ENCODE measurements around the gene SLC16A8. TPM values are rescaled to one million over a fixed set of nuclear protein-coding genes. Genes with fewer than 3 reads are reported as not detected.
A peak's percentile ranks its signal among the peaks of the same experiment; 100 is the strongest.
"Not testable (repeated sequence)": the region's sequence is repeated elsewhere in the genome, so short reads cannot be mapped to it uniquely, and the experiment has no call there.

The SLC16A8 gene
- total RNA-seq, 1 experiment from 2014 or later = not detected

DNA sequence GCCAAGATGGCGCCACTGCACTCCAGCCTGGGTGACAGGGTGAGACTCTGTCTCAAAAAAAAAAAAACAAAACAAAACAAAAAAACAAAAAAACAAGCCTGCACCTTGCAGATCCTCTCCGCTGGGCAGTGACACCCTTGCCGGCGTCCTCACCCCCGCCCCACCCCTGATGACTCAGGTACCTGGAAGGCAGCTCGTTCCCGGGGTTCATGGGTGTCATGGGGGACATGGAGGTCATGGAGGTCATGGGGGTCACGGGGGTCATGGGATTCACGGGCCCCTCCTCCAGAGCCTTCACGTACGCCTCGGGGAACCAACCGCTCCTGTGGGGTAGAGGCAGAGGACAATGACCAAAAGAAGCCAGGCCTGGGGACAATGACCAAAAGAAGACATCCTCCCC is 3.0 kb upstream of the SLC16A8 start:
- H3K36me3 ChIP-seq = no peaks in the 10 kb centered on the region
- H3K4me3 ChIP-seq = no peak overlapping the region
- DNase-seq (ENCODE audit: low read depth in 1 of 2, low spot score in 2 of 2) = no peak
- H3K4me1 ChIP-seq (replicated peaks) = peaks cover 4% of the 10 kb centered on the region
- no peak overlapping the region for H3K27ac ChIP-seq
- H3K27me3 ChIP-seq (replicated peaks) = peaks cover 19% of the 10 kb centered on the region
- 0 out of 2 replicates have a peak, but pooled peaks cover 3% of the 10 kb centered on the region for H3K9me3 ChIP-seq (replicated peaks)

DNA sequence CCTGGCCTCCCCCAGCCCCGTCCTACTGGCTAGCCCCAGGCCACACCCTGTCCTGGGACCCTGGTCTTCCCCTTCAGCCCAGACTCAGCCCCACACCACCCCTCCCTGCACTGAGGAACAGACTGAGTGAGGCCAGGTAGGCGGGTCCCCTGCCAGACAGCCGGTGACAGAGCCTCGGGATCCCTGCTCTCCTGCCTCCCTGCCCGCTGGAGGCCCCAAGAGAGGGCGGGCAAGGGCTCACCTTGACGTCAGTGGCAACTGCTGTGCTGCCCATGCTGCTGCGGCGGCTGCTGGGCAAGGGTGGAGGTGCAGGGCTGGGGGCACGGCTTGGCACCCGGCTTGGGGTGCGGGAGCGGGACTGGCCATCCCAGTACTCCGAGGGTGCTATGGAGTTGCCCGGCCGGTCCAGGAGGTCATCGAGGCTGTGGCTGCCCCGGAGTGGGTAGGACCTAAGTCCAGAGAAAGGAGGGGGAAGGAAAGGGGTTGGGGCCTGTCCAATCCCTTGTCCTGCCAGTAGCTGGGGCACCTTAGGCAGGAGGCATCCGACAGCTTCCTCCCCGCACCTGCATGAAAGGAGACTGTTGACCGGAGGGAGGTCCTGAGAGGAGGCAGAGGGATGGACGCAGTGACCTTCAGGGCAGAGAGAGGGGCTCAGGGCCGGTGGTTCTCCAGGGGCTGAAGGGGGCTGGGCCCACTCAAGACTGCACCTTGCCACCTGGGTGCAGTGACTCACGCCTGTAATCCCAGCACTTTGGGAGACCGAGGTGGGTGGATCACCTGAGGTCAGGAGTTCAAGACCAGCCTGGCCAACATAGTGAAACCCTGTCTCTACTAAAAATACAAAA is 2.2 kb upstream of the SLC16A8 start:
- Histone ChIP-seq H3K4me3 (no peak overlapping the region), H3K9me3 (replicated peaks) (0 out of 2 replicates have a peak, but pooled peaks cover 3% of the 10 kb centered on the region), H3K4me1 (replicated peaks) (peaks cover 10% of the 10 kb centered on the region), H3K27ac (no peak overlapping the region), H3K27me3 (replicated peaks) (peaks cover 23% of the 10 kb centered on the region), H3K36me3 (no peaks in the 10 kb centered on the region; the same call in 1 of the 2 replicates)
- no peak for DNase-seq (ENCODE audit: low read depth in 1 of 2, low spot score in 2 of 2)

DNA sequence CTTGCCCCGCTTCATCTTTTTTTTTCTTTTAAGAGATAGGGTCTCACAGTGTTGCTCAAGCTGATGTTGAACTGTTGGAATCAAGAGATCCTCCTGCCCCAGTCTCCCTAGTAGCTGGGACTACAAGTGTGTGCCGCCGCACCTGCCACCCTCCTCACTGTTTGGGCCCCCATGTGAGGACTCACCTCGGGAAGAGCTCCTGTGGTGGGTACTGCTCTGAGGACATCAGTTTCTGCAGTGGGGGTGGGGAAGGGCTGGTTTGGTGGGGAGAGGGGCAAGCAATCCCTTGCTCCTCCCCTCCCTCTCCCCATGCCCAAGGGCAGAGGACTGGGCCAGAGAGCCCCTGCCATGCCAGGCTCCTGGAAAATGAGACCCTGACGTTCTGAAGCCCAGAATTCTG is 1.5 kb upstream of the SLC16A8 start:
- Histone ChIP-seq H3K4me3 (no peak overlapping the region), H3K27me3 (replicated peaks) (peaks cover 31% of the 10 kb centered on the region), H3K9me3 (replicated peaks) (0 out of 2 replicates have a peak, but pooled peaks cover 3% of the 10 kb centered on the region), H3K36me3 (no peaks in the 10 kb centered on the region; the same call in 1 of the 2 replicates), H3K27ac (no peak overlapping the region), H3K4me1 (replicated peaks) (peaks cover 16% of the 10 kb centered on the region)
- DNase-seq (ENCODE audit: low read depth in 1 of 2, low spot score in 2 of 2) = no peak

DNA sequence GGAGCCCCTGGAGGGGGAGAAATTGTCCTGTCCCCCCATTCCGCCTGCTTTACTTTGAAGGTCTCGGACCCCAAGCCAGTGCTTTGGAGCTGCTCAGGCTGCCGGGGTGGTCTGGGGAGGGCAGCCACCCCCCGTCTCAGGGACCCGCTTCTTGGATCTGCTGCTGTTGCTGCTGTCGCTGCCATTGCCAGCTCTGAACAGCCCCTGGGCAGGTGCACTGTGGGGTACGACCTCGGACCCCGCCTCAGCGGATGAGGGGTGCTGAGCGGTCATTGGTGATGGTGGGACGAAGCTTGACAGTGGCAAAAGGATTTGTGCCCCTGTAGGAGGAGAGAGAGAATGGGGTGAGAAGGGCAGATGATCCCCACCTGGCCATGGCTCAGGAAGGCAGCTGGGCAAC is 1.1 kb upstream of the SLC16A8 start:
- H3K36me3 ChIP-seq = no peaks in the 10 kb centered on the region; the same call in 1 of the 2 replicates
- no peak overlapping the region for H3K4me3 ChIP-seq
- peaks cover 35% of the 10 kb centered on the region for H3K27me3 ChIP-seq (replicated peaks)
- peaks cover 16% of the 10 kb centered on the region for H3K4me1 ChIP-seq (replicated peaks)
- H3K9me3 ChIP-seq (replicated peaks) = 0 out of 2 replicates have a peak, but pooled peaks cover 3% of the 10 kb centered on the region
- no peak for DNase-seq (ENCODE audit: low read depth in 1 of 2, low spot score in 2 of 2)
- no peak overlapping the region for H3K27ac ChIP-seq

DNA sequence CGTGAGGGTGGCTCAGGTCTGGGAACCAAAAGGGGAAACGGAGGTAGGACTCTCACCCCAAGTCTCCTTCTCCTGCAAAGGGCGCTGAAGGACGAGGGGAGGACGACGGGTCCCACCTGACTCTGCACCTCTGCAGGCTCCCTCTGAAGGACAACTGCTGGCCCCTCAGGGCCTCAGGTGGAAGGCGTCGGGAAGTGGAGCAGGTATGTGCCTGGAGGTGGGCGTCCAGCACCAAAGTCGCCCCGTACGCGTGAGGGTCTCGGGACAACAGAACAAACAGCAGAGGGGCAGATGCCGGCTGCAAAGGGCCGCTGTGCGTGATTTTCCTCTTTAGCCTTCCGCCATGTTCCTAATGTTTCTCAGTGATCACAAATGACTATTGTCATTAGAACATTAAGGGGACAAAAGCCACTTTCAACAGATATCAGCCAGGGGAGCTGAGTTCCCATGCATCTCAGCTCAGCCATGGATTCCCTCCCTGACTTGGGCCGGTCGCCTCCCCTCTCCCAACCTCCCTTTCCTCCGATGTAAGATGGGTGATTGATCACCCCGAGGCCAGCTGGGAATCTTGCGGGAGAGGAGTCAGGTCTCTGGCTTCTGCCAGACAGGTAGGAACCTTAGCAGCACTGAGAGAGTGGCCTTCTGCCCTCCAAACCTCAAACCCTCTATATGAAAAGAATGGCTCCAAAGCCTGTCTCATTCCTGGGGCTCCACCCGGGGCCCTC is 836 bp downstream of the SLC16A8 start:
- H3K36me3 ChIP-seq = no peaks in the 10 kb centered on the region; the same call in 1 of the 2 replicates
- no peaks in the 10 kb centered on the region for H3K9me3 ChIP-seq (replicated peaks)
- H3K4me3 ChIP-seq = no peak overlapping the region
- DNase-seq (ENCODE audit: low read depth in 1 of 2, low spot score in 2 of 2) = no peak
- peaks cover 33% of the 10 kb centered on the region for H3K27me3 ChIP-seq (replicated peaks)
- no peak overlapping the region for H3K27ac ChIP-seq
- peaks cover 12% of the 10 kb centered on the region for H3K4me1 ChIP-seq (replicated peaks)

DNA sequence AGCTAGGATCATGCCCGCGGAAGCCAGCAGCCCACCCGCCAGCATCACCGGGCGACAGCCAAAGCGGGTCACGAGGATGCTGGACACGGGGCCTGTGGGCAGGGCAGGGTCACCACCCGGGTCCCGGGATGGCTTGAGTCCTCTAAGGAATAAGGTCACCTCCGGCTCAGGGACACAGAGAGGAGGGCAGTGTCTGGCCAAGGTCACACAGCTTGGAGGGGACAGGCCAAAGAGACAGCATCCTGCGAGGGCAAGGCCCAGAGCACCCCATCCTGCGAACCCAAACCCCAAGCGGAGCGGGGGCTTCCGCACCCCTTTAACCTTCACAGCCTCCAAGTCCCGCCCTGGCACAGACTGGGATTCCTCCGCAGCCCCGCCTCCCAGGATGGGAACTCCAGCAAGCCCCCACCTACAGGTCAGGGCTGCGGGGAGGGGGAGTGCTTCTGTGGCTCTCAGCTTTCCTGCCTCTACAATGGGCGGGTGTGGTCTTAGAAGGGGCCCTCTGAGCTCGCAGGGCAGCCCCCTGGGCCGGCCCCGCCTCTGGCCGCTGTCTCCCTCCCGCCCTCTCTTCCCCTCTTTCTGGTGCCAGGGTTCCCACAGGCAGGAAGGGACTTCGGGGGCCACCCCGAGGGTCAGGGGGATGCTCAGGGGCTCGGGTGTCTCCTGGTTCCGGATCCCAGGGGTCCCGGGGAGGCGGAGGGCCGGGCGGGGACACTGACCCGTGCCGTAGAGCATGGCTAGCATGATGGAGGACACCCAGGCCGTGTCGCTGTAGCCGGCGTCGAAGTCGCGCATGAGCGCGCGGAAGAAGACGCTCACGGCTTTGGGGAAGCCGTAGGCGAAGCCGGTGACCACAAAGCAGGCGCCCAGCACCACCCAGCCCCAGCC is 1.8 kb downstream of the SLC16A8 start:
- Histone ChIP-seq H3K27me3 (replicated peaks) (peaks cover 30% of the 10 kb centered on the region), H3K27ac (no peak overlapping the region), H3K9me3 (replicated peaks) (no peaks in the 10 kb centered on the region), H3K4me3 (no peak overlapping the region), H3K4me1 (replicated peaks) (peaks cover 12% of the 10 kb centered on the region), H3K36me3 (no peaks in the 10 kb centered on the region; the same call in 1 of the 2 replicates)
- no peak for DNase-seq (ENCODE audit: low read depth in 1 of 2, low spot score in 2 of 2)

DNA sequence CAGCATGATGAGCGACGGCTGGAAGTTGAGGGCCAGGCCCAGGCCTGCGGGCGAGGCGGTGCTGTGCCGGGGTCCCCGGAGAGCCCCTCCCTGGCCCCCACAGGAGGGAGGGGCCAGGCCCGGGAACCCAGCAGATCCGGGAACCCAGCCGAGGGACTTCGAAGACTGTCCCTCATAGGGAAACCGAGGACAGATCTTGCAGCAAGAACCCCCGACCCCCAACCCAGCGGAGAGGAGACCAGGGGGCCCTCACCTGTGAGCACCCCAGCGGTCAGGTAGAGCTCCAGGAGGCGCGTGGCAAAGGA is 2.4 kb downstream of the SLC16A8 start:
- Histone ChIP-seq H3K27ac (no peak overlapping the region), H3K4me1 (replicated peaks) (peaks cover 12% of the 10 kb centered on the region), H3K36me3 (no peaks in the 10 kb centered on the region; the same call in 1 of the 2 replicates), H3K27me3 (replicated peaks) (peaks cover 30% of the 10 kb centered on the region), H3K4me3 (peak overlapping the region; percentile 25), H3K9me3 (replicated peaks) (no peaks in the 10 kb centered on the region)
- DNase-seq (ENCODE audit: low read depth in 1 of 2, low spot score in 2 of 2) = no peak

DNA sequence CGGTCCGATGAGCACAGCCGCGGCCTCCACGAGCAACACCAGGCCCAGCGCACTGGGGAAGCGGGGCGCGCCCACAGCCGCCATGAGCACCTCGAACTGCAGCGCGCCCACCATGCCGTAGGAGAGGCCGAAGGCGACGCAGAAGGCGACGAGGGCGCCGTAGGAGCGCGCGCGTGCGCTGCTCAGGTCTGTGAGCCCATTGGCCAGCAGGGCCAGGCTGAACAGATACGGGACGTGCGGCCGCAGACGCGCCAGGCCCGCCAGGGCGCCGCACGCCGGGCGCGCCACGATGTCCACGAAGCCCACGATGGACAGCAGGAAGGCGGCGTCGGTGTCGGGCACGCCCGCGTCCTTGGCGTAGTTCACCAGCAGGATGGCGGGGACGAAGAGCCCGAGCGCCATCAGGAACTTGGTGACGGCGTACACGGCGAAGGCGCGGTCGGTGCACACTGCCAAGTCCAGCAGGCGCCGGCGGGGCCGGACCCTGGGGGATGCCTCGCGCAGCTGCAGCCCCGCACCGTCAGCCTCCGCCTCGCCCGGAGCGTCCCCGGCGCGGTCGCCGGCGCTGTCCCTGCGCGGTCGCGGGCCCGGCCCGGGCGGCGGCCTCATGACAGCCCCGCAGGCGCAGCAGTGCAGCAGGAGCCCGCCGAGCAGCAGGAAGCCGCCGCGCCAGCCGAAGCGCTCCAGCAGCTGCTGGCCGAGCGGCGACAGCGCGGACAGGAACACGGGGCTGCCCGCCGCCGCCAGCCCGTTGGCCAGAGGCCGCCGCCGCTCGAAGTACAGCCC is 2.9 kb downstream of the SLC16A8 start:
- peaks cover 12% of the 10 kb centered on the region for H3K4me1 ChIP-seq (replicated peaks)
- peak overlapping the region; percentile 25 for H3K4me3 ChIP-seq
- no peak overlapping the region for H3K27ac ChIP-seq
- H3K27me3 ChIP-seq (replicated peaks) = peaks cover 30% of the 10 kb centered on the region
- no peak for DNase-seq (ENCODE audit: low read depth in 1 of 2, low spot score in 2 of 2)
- no peaks in the 10 kb centered on the region for H3K9me3 ChIP-seq (replicated peaks)
- H3K36me3 ChIP-seq = no peaks in the 10 kb centered on the region; the same call in 1 of the 2 replicates

DNA sequence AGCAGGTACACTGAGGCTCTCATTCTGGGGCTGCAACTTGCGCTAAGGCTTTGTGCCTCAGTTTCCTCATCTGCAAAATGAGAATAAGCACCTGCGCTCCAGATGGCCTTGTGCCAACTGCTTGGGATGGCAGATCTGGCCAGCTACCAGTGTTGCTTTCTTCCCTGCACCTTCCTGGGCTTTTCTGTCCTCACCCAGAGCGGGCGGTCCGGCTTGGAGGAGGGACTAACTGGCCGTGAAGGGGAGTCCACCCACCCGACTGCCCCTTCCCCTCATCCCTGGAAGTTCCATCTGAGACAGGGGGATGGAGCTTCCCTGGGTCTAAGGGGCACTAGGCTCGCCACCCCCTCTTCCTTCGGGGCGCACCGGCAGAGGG is 3.5 kb downstream of the SLC16A8 start:
- H3K36me3 ChIP-seq = no peaks in the 10 kb centered on the region; the same call in 1 of the 2 replicates
- no peaks in the 10 kb centered on the region for H3K9me3 ChIP-seq (replicated peaks)
- peaks cover 12% of the 10 kb centered on the region for H3K4me1 ChIP-seq (replicated peaks)
- H3K4me3 ChIP-seq = no peak overlapping the region
- H3K27me3 ChIP-seq (replicated peaks) = peaks cover 30% of the 10 kb centered on the region
- H3K27ac ChIP-seq = no peak overlapping the region
- DNase-seq (ENCODE audit: low read depth in 1 of 2, low spot score in 2 of 2) = no peak

DNA sequence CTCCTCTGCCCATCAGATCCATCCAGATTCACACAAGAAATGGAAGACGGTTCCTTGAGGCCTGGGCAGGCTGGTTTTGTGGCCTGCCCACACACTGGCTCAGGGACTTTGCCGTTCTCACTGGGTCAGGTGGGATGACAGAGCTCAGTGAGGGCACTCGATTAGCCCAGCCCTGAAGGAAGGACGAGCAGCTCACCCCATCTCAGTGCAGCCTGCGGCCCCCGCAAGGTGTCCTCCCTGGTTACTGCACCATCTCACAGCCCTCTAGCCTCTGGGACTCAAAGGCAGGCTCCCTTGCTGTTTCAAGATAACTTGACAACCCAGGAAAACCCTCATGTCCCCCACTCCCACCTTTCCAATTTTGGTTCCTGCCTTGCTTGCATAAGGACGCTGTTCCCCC is 4.2 kb downstream of the SLC16A8 start:
- no peaks in the 10 kb centered on the region; the same call in 1 of the 2 replicates for H3K36me3 ChIP-seq
- H3K4me3 ChIP-seq = no peak overlapping the region
- H3K9me3 ChIP-seq (replicated peaks) = no peaks in the 10 kb centered on the region
- no peak for DNase-seq (ENCODE audit: low read depth in 1 of 2, low spot score in 2 of 2)
- peaks cover 12% of the 10 kb centered on the region for H3K4me1 ChIP-seq (replicated peaks)
- H3K27me3 ChIP-seq (replicated peaks) = peaks cover 30% of the 10 kb centered on the region
- no peak overlapping the region for H3K27ac ChIP-seq

DNA sequence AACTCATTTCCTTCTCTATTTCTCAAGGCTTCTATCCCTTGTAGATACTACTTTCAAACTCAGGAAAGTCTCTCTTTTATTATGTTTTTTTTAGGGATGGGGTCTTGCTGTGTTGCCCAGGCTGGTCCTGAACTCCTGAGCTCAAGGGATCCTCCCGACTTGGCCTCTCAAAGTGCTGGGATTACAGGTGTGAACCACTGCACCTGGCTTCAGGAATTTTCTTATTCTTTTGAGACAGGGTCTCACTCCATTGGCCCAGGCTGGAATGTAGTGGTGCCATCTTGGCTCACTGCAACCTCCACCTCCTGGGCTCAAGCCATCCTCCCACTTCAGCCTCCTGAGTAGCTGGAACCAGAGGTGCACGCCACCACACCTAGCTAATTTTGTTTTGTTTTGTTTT is 4.8 kb downstream of the SLC16A8 start:
- peaks cover 30% of the 10 kb centered on the region for H3K27me3 ChIP-seq (replicated peaks)
- H3K36me3 ChIP-seq; H3K9me3 ChIP-seq (replicated peaks); H3K27ac ChIP-seq; DNase-seq (ENCODE audit: low read depth in 1 of 2, low spot score in 2 of 2); H3K4me3 ChIP-seq: not testable (repeated sequence)
- H3K4me1 ChIP-seq (replicated peaks) = peaks cover 12% of the 10 kb centered on the region

DNA sequence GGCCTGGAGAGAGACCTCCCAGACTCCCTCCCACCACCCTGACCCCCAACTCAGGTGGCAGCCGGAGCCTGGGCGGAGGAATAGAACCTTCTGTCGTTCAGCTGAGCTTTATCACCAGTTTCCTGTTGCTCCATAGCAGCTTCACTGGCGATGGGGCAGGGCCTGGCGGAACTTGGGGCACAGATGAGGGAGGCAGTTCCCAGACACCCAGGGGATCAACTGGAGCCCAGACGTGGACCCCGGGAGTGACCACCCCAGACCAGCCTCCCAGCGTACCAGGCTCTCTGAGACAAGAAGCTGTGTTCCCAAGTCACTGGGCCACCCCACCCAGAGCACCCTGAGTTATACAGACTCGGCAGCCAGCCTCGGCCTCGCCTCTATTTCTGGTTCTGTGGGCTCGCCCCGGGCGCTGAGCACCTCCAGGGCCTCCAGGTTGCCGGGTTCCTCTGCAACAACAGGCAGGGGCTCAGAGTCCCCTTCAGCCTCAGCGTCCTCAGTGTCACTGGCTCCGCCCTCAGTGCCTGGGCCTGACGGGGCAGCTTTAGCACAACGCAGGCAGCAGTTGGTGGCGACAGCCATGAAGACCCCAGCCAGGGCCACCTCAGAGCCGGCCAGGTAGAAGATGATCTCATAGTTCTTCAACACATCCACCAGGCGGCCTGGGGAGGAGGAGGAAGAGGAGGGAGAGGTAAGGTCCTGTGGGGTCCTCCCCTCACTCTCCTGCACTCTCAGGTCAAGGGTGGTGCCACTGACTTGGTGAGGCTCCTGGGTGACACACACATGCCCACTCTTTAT is 5.7 kb downstream of the SLC16A8 start:
- peaks cover 12% of the 10 kb centered on the region for H3K4me1 ChIP-seq (replicated peaks)
- peaks cover 30% of the 10 kb centered on the region for H3K27me3 ChIP-seq (replicated peaks)
- no peak overlapping the region for H3K27ac ChIP-seq
- no peaks in the 10 kb centered on the region; the same call in 1 of the 2 replicates for H3K36me3 ChIP-seq
- no peak overlapping the region for H3K4me3 ChIP-seq
- no peak for DNase-seq (ENCODE audit: low read depth in 1 of 2, low spot score in 2 of 2)
- H3K9me3 ChIP-seq (replicated peaks) = no peaks in the 10 kb centered on the region
